ENCODE results near the gene SVIL. TPM values are rescaled to one million over a fixed set of nuclear protein-coding genes. Genes with fewer than 3 reads are reported as not detected.

The SVIL gene
- total and polyA plus RNA-seq, 2 of the 13 experiments (the other 11 are each of a cell fraction or from before 2014, with no cell fraction given) = 3.9 to 12.1 TPM

DNA sequence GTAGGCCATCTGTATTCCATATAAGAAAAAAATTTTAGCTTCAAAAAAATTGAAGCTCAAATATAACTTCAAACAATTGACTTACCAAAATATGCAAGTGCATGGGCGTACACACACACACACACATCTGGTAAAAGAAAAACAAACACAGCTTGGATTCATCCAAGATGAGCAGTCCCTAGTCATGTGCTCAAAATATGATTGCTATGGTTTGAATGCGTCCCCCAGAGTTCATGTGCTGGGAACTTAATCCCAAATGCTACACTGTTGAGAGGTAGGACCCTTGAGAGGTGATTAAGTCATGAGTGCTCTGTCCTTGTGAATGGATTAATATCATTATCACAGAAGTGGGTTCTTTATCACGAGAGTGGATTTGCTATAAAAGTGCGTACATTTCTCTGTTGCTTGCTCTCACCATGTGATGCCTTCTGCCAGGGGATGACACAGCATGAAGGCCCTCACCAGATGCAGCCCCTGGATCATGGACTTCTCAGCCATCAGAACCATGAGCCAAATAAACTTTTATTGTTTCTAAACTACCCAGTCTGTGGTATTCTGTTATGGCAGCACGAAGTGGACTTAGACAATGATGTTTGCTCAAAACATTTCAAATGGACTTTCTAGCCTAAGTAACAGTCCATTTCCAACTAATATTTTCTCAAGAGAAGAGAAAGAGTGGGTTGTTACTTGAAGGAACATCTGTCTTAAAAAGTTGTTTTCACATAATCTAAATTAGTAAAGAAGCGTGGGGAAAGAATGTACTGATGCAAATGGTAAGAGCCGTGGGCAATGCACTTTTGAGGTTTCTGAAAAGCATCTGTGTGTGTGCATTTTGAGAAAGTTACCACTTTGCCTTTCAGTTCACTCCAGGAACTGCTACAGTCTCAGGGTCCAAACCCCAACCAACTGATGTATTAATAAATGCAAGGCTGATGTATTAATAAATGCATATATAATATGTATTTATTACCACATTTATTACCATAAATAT is 15.1 kb upstream of the SVIL start:
- WGBS (ENCODE audit: low lambda C conversion rate) = 88% methylated on average over 7 of the region's 7 CpGs
- no peak overlapping the region for H3K9ac ChIP-seq (ENCODE audit: insufficient read depth, low read depth, low read length)
- peaks cover 0 to 4% of the 10 kb centered on the region in 2 experiments; a peak in 1 of 5 replicates for H3K36me3 ChIP-seq (replicated peaks in 1 of 2; ENCODE audit: control insufficient read depth in 1 of 2, insufficient read depth in 2 of 2, low read length in 2 of 2)
- H3K4me2 ChIP-seq (ENCODE audit: low read depth, low read length) = no peak overlapping the region
- H2AFZ ChIP-seq (ENCODE audit: low read length) = no peak overlapping the region
- intact Hi-C loops (cut with micrococcal nuclease; ENCODE audit: unreplicated experiment) = no loop called here
- H4K20me1 ChIP-seq (ENCODE audit: insufficient read depth, low read length) = no peaks in the 10 kb centered on the region
- DNase-seq (ENCODE audit: low spot score) = no peak
- no peak for FAIRE-seq
- TF ChIP-seq, protein P1, sequence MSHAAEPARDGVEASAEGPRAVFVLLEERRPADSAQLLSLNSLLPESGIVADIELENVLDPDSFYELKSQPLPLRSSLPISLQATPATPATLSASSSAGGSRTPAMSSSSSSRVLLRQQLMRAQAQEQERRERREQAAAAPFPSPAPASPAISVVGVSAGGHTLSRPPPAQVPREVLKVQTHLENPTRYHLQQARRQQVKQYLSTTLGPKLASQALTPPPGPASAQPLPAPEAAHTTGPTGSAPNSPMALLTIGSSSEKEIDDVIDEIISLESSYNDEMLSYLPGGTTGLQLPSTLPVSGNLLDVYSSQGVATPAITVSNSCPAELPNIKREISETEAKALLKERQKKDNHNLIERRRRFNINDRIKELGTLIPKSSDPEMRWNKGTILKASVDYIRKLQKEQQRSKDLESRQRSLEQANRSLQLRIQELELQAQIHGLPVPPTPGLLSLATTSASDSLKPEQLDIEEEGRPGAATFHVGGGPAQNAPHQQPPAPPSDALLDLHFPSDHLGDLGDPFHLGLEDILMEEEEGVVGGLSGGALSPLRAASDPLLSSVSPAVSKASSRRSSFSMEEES (CRISPR knock-in tag; IDR thresholded peaks at IDR 0.05) = 0 out of 2 replicates have a peak, but pooled peaks have one; percentile 14
- no peak for TF ChIP-seq HNF1B (CRISPR knock-in tag; IDR thresholded peaks at IDR 0.05)
- no peak for TF ChIP-seq NR2F1 (CRISPR knock-in tag; IDR thresholded peaks at IDR 0.05)
- TF ChIP-seq FOXP1 (IDR thresholded peaks at IDR 0.05) = no peak
- TF ChIP-seq FOXP1 (CRISPR knock-in tag; IDR thresholded peaks at IDR 0.05) = 0 out of 2 replicates have a peak, but pooled peaks have one; percentile 19
- no peaks in the 10 kb centered on the region for H3K9me3 ChIP-seq (ENCODE audit: low read length)
- no peaks in the 10 kb centered on the region for H3K27me3 ChIP-seq (ENCODE audit: control insufficient read depth in 1 of 2, insufficient read depth in 2 of 2, low read length in 2 of 2)
- CTCF ChIA-PET (ENCODE audit: low intra/inter-chr PET ratio, low total read pairs) = no interaction called here
- no TSS peak for BruUV-seq (replicated peaks)
- in situ Hi-C loops (cut with HindIII; ENCODE audit: extremely low pct_ligation_motif_present, low pct_unique_long_range_greater_than_20kb) = no loop called here
- H3K4me1 ChIP-seq (ENCODE audit: insufficient read depth, low read length) = peaks cover 29% of the 10 kb centered on the region
- no peak overlapping the region for H3K27ac ChIP-seq (ENCODE audit: extremely low read length, insufficient read depth, low read length)
- ATAC-seq = no peak
- H3K4me3 ChIP-seq (replicated peaks in 1 of 3; ENCODE audit: insufficient read depth in 1 of 3, low read depth in 2 of 3, low read length in 3 of 3) = no peak overlapping the region
- POLR2A ChIA-PET = interaction anchor here (1.1 to 1.9 kb wide), 4 partner anchors 15 to 85 kb away, joined by 3 to 10 read pairs (median 4); partner anchors contain the start of gene SVIL
- H3K79me2 ChIP-seq (ENCODE audit: insufficient read depth, low read length) = no peaks in the 10 kb centered on the region
